Mammary epithelial cell (primary cell): ENCODE data around the gene SLC12A8.

ENCODE experiments used
- EZH2 ChIP-seq: IDR thresholded peaks from 2 replicates; pipeline ENCODE4 v1.6.1; 2012; ENCODE audit warnings: low read length, inconsistent platforms, borderline replicate concordance
- TF ChIP-seq, protein P1 (sequence below), 2 donors: IDR thresholded peaks in 1 of 2; conservative IDR thresholded peaks in 1 of 2; 2 replicates each; pipeline ENCODE4 v1.5.1; 2011 to 2012; ENCODE audit warnings: inconsistent platforms in 2 of 2, low read length in 2 of 2, mild to moderate bottlenecking in 2 of 2, control low read depth in 1 of 2, low read depth in 1 of 2; ENCODE audit not compliant: insufficient read depth in 1 of 2; ENCODE audit errors: extremely low read depth in 1 of 2

DNA sequence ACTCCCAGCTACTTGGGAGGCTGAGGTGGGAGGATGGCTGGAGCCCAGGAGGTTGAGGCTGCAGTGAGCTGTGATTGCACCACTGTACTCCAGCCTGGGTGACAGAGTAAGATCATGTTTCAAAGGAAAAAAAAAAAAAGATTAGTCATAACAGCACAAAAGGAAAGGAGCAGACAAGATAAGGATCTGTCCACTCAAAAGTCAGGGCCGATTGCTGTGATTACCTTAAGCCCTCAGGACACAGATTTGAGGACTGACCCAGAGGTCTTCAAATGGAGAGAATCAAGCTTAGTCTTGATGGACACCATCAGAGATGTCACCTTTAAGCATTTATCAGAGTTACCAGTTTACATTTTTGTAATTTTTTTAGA, 132.9 kb downstream of the SLC12A8 start:
- TF ChIP-seq, protein P1, sequence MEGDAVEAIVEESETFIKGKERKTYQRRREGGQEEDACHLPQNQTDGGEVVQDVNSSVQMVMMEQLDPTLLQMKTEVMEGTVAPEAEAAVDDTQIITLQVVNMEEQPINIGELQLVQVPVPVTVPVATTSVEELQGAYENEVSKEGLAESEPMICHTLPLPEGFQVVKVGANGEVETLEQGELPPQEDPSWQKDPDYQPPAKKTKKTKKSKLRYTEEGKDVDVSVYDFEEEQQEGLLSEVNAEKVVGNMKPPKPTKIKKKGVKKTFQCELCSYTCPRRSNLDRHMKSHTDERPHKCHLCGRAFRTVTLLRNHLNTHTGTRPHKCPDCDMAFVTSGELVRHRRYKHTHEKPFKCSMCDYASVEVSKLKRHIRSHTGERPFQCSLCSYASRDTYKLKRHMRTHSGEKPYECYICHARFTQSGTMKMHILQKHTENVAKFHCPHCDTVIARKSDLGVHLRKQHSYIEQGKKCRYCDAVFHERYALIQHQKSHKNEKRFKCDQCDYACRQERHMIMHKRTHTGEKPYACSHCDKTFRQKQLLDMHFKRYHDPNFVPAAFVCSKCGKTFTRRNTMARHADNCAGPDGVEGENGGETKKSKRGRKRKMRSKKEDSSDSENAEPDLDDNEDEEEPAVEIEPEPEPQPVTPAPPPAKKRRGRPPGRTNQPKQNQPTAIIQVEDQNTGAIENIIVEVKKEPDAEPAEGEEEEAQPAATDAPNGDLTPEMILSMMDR (conservative IDR thresholded peaks at IDR 0.05 in 1 of 2, IDR thresholded peaks at IDR 0.05 in 1 of 2; ENCODE audit: extremely low read depth in 1 of 2, insufficient read depth in 1 of 2, low read depth in 1 of 2, low read length in 2 of 2): no peak
- TF ChIP-seq EZH2: no peak
